Trophoblast cell (in vitro differentiated cells and primary cell): ENCODE data around the gene PTPA.

ENCODE experiments used
- DNase-seq, 2 donors: peaks; one replicate each; pipeline ENCODE4 v3.0.0-alpha.2; 2016
- H2AFZ ChIP-seq: 2 replicates; pipeline ENCODE4 v1.6.1; 2013; ENCODE audit warnings: low read length, moderate library complexity, mild to moderate bottlenecking; ENCODE audit not compliant: insufficient read depth, poor library complexity
- H2AK5ac ChIP-seq: 2 replicates; pipeline ENCODE4 v1.6.1; 2013; ENCODE audit warnings: mild to moderate bottlenecking, low read length
- H2BK120ac ChIP-seq: 2 replicates; pipeline ENCODE4 v1.6.1; 2013; ENCODE audit warnings: low read length, mild to moderate bottlenecking, moderate library complexity; ENCODE audit not compliant: insufficient read depth, poor library complexity
- H2BK12ac ChIP-seq: 2 replicates; pipeline ENCODE4 v1.6.1; 2013; ENCODE audit warnings: mild to moderate bottlenecking, low read length, moderate library complexity
- H2BK5ac ChIP-seq: 2 replicates; pipeline ENCODE4 v1.6.1; 2013; ENCODE audit warnings: low read length, low read depth, moderate library complexity, mild to moderate bottlenecking; ENCODE audit not compliant: poor library complexity
- H3K14ac ChIP-seq: 2 replicates; pipeline ENCODE4 v1.6.1; 2013; ENCODE audit warnings: mild to moderate bottlenecking, low read length
- H3K18ac ChIP-seq: 2 replicates; pipeline ENCODE4 v1.6.1; 2013; ENCODE audit warnings: mild to moderate bottlenecking, low read length
- H3K23ac ChIP-seq: 2 replicates; pipeline ENCODE4 v1.6.1; 2013; ENCODE audit warnings: low read length
- H3K27ac ChIP-seq: 2 replicates; pipeline ENCODE4 v1.5.1; 2013; ENCODE audit warnings: low read depth, mild to moderate bottlenecking, inconsistent platforms, low read length, moderate library complexity
- H3K27me3 ChIP-seq: 2 replicates; pipeline ENCODE4 v1.6.1; 2013; ENCODE audit warnings: inconsistent platforms, mild to moderate bottlenecking, low read length, moderate library complexity; ENCODE audit not compliant: insufficient read depth
- H3K36me3 ChIP-seq, 2 experiments: 1 replicate in 1 of 2; 2 replicates in 1 of 2; pipeline ENCODE4 v1.6.1; 2013; ENCODE audit warnings: low read length in 2 of 2, mild to moderate bottlenecking in 2 of 2, moderate library complexity in 1 of 2; ENCODE audit not compliant: insufficient read depth in 2 of 2, control insufficient read depth in 1 of 2
- H3K4ac ChIP-seq: 2 replicates; pipeline ENCODE4 v1.6.1; 2013; ENCODE audit warnings: low read depth, mild to moderate bottlenecking, low read length, moderate library complexity
- H3K4me1 ChIP-seq, 2 experiments: 1 replicate in 1 of 2; 2 replicates in 1 of 2; pipeline ENCODE4 v1.6.1; 2013; ENCODE audit warnings: low read length in 2 of 2, mild to moderate bottlenecking in 2 of 2, moderate library complexity in 1 of 2; ENCODE audit not compliant: insufficient read depth in 2 of 2, control insufficient read depth in 1 of 2
- H3K4me2 ChIP-seq: 2 replicates; pipeline ENCODE4 v1.6.1; 2013; ENCODE audit warnings: inconsistent platforms, mild to moderate bottlenecking, low read length, moderate library complexity
- H3K4me3 ChIP-seq: 2 replicates; pipeline ENCODE4 v1.5.1; 2013; ENCODE audit warnings: mild to moderate bottlenecking, low read depth, low read length, inconsistent platforms
- H3K79me1 ChIP-seq: one replicate; pipeline ENCODE4 v1.6.1; 2013; ENCODE audit warnings: low read length
- H3K79me2 ChIP-seq: 2 replicates; pipeline ENCODE4 v1.6.1; 2013; ENCODE audit warnings: low read length, mild to moderate bottlenecking; ENCODE audit not compliant: control insufficient read depth, insufficient read depth, poor library complexity
- H3K9ac ChIP-seq: 2 replicates; pipeline ENCODE4 v1.6.1; 2013; ENCODE audit warnings: mild to moderate bottlenecking, low read length
- H3K9me3 ChIP-seq: 2 replicates; pipeline ENCODE4 v1.6.1; 2013; ENCODE audit warnings: low read depth, mild to moderate bottlenecking, control low read depth, inconsistent platforms, low read length; ENCODE audit not compliant: insufficient read depth
- H4K12ac ChIP-seq: 2 replicates; pipeline ENCODE4 v1.6.1; 2013; ENCODE audit warnings: low read depth, mild to moderate bottlenecking, low read length, moderate library complexity
- H4K8ac ChIP-seq: 2 replicates; pipeline ENCODE4 v1.6.1; 2013; ENCODE audit warnings: low read depth, mild to moderate bottlenecking, low read length, moderate library complexity
- H4K91ac ChIP-seq: one replicate; pipeline ENCODE4 v1.6.1; 2013; ENCODE audit warnings: low read depth, mild to moderate bottlenecking, low read length, moderate library complexity
- WGBS: extraction: QIAGEN DNeasy Blood & Tissue Kit; methylation state at CpG from one replicate; pipeline ENCODE4 v1.1.7; 2013; ENCODE audit warnings: missing lambda C conversion rate; ENCODE audit not compliant: insufficient read length, insufficient coverage; ENCODE audit errors: extremely low coverage; 5-methylcytosine and 5-hydroxymethylcytosine counted together

The PTPA gene

GRCh38 chr9:129108805-129109536, 2.2 kb upstream of the PTPA start:
- Histone ChIP-seq H2BK5ac (no peak overlapping the region), H3K9ac (no peak overlapping the region), H4K12ac (no peak overlapping the region), H3K27ac (no peak overlapping the region), H3K4me2 (no peak overlapping the region), H3K23ac (no peak overlapping the region), H2AK5ac (no peak overlapping the region), H2AFZ (no peak overlapping the region), H4K91ac (peak overlapping the region; percentile 22), H3K9me3 (no peaks in the 10 kb centered on the region), H3K18ac (peak overlapping the region; percentile 38), H3K4me1 (peaks cover 7 to 9% of the 10 kb centered on the region in 2 experiments), H3K36me3 (peaks cover 0 to 3% of the 10 kb centered on the region in 2 experiments), H4K8ac (no peak overlapping the region), H3K79me2 (peaks cover 14% of the 10 kb centered on the region), H3K14ac (no peak overlapping the region), H2BK120ac (no peak overlapping the region), H3K27me3 (peaks cover 6% of the 10 kb centered on the region), H3K4me3 (no peak overlapping the region), H3K79me1 (peaks cover 16% of the 10 kb centered on the region), H3K4ac (no peak overlapping the region), H2BK12ac (no peak overlapping the region)
- no CpG with 5 or more reads among the region's 10 CpGs for WGBS
- no peak for DNase-seq

- Histone ChIP-seq H3K27me3 (peaks cover 6% of the 10 kb centered on the region), H3K4me1 (peaks cover 7 to 9% of the 10 kb centered on the region in 2 experiments), H2BK120ac (no peak overlapping the region), H3K18ac (no peak overlapping the region), H2AK5ac (no peak overlapping the region), H3K79me2 (peaks cover 14% of the 10 kb centered on the region), H4K8ac (no peak overlapping the region), H4K91ac (no peak overlapping the region), H4K12ac (no peak overlapping the region), H3K9me3 (no peaks in the 10 kb centered on the region), H3K9ac (no peak overlapping the region), H3K36me3 (peaks cover 0 to 3% of the 10 kb centered on the region in 2 experiments), H3K4ac (no peak overlapping the region), H3K14ac (no peak overlapping the region), H3K4me3 (no peak overlapping the region), H2BK12ac (no peak overlapping the region), H3K4me2 (no peak overlapping the region), H3K79me1 (peaks cover 16% of the 10 kb centered on the region), H2AFZ (no peak overlapping the region), H3K27ac (no peak overlapping the region), H2BK5ac (no peak overlapping the region), H3K23ac (no peak overlapping the region)
- no CpG with 5 or more reads among the region's 7 CpGs for WGBS
- DNase-seq = peak; percentile 91 to 92
Observed at GRCh38 chr9:129109537-129109903, 1.7 kb upstream of the PTPA start.

- H3K9ac ChIP-seq = peak overlapping the region; percentile 68
- peak overlapping the region; percentile 5 for H3K4ac ChIP-seq
- peaks cover 7 to 9% of the 10 kb centered on the region in 2 experiments for H3K4me1 ChIP-seq
- peak overlapping the region; percentile 62 for H3K14ac ChIP-seq
- H2AFZ ChIP-seq = peak overlapping the region; percentile 75
- H3K4me3 ChIP-seq = peak overlapping the region; percentile 77
- H3K27ac ChIP-seq = no peak overlapping the region
- H2BK120ac ChIP-seq = no peak overlapping the region
- H4K91ac ChIP-seq = peak overlapping the region; percentile 41
- H3K27me3 ChIP-seq = peaks cover 6% of the 10 kb centered on the region
- no CpG with 5 or more reads among the region's 64 CpGs for WGBS
- no peak overlapping the region for H2BK5ac ChIP-seq
- H3K79me1 ChIP-seq = peaks cover 16% of the 10 kb centered on the region
- H3K9me3 ChIP-seq = no peaks in the 10 kb centered on the region
- H4K12ac ChIP-seq = peak overlapping the region; percentile 1
- H2BK12ac ChIP-seq = no peak overlapping the region
- no peak overlapping the region for H2AK5ac ChIP-seq
- H3K23ac ChIP-seq = no peak overlapping the region
- H3K36me3 ChIP-seq = peaks cover 0 to 3% of the 10 kb centered on the region in 2 experiments
- peaks cover 14% of the 10 kb centered on the region for H3K79me2 ChIP-seq
- peak overlapping the region; percentile 86 for H4K8ac ChIP-seq
- peak; percentile 48 to 60 for DNase-seq
- H3K4me2 ChIP-seq = peak overlapping the region; percentile 91
- H3K18ac ChIP-seq = peak overlapping the region; percentile 31
Observed at GRCh38 chr9:129109952-129110739, 1.1 kb upstream of the PTPA start.

- Histone ChIP-seq H2BK5ac (peak overlapping the region; percentile 98), H2BK12ac (peak overlapping the region; percentile 43)
Observed at GRCh38 chr9:129111528-129112151, 425 bp downstream of the PTPA start.

More at GRCh38 chr9:129111528-129112151, 425 bp downstream of the PTPA start:
- no peak overlapping the region for H3K23ac ChIP-seq
- H3K36me3 ChIP-seq = peaks cover 2 to 3% of the 10 kb centered on the region in 2 experiments
- H3K27me3 ChIP-seq = peaks cover 6% of the 10 kb centered on the region
- H4K12ac ChIP-seq = peak overlapping the region; percentile 99
- H3K79me2 ChIP-seq = peaks cover 14% of the 10 kb centered on the region
- peak overlapping the region; percentile 90 for H3K4me3 ChIP-seq
- peak overlapping the region; percentile 94 for H3K27ac ChIP-seq
- H3K4ac ChIP-seq = peak overlapping the region; percentile 94
- H3K14ac ChIP-seq = peak overlapping the region; percentile 99
- peak overlapping the region; percentile 98 for H4K8ac ChIP-seq
- H2BK120ac ChIP-seq = peak overlapping the region; percentile 55
- peak overlapping the region; percentile 94 for H3K4me2 ChIP-seq
- no peak for DNase-seq
- H3K79me1 ChIP-seq = peaks cover 16% of the 10 kb centered on the region
- H3K9me3 ChIP-seq = no peaks in the 10 kb centered on the region
- peak overlapping the region; percentile 96 for H2AFZ ChIP-seq
- WGBS = no CpG with 5 or more reads among the region's 37 CpGs
- peak overlapping the region; percentile 99 for H3K18ac ChIP-seq
- H3K9ac ChIP-seq = peak overlapping the region; percentile 80
- H2AK5ac ChIP-seq = peak overlapping the region; percentile 57
- H4K91ac ChIP-seq = peak overlapping the region; percentile 96
- H3K4me1 ChIP-seq = peaks cover 7 to 9% of the 10 kb centered on the region in 2 experiments
